DMS 273 treated with DMSO at 0.1 percent for 48 hours (cell line): ENCODE data around the gene NHERF2.
A peak's percentile ranks its signal among the peaks of the same experiment; 100 is the strongest.
"Not testable (repeated sequence)": the region's sequence is repeated elsewhere in the genome, so short reads cannot be mapped to it uniquely, and the experiment has no call there.

Experiments used
- DNase-seq: peaks from one replicate; lab custom pipeline; 2025; lab: John Stamatoyannopoulos, UW

NHERF2 gene

DNA sequence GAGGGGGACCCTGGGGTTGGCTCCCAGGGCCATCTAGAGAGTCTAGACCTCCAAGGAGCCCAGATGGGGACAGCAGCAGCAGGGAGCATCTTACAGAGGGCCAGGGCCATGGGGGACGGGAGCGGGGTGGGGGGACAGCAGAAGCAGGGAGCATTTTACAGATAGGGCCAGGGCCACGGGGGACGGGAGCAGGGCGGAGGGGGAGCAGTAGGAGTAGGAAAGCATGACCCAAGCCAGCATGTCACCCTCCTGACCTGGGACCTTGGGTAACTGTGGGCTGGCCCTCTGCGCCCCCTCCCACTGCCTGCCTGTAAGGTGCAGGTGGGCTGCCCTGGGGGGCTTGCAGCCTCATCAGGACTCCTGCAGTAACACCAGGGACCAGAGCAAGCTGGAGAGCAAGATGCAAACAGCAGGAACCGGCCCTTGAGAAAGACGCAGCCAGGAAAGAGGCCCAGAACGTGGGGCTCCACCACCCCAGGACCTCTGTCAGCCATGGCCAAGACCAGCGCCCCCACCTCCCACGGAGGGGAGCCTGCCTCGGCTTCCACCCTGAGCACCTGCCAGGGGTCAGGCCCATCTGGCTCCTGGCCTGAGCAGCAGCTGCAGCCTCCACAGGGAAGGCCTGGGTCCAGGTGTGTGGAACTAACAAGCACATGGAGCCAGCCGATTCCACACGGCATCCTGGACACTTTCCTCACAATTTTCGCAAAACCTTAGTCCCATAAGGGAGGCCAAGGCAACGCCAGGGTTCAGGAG lies 19.4 kb upstream of the NHERF2 start:
- DNase-seq: no peak

- DNase-seq: no peak
Measured at GRCh38 chr16:2008009-2008526, 18.6 kb upstream of the NHERF2 start.

GRCh38 chr16:2008631-2009163 lies 18.0 kb upstream of the NHERF2 start:
- DNase-seq: no peak

DNA sequence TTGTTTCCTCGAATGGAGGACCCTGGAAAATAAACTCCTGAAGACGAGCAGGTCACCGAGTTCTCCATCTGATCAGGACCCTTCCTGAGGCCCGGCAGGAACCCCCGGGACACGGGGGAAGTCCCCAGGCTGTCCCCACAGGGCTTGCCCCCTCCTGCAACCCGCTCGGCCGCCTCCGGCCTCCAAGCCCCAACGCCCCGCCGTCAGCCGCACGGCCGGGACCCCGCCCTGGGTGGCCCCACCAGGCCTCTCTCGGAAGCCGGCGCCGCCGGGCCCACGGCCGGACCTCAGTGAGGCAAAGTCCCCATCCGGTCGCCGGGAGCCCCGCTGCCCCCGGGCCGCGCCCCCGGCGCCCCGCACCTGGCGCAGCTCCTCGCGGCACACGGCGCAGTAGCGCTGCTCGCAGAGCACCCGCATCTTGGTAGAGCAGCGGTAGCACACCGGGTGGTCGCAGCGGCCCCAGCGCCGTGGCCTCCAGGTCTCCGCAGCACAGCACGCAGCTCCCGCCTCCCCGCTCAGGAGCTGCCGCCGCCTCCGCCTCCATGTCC lies 17.5 kb upstream of the NHERF2 start:
- DNase-seq: no peak

DNA sequence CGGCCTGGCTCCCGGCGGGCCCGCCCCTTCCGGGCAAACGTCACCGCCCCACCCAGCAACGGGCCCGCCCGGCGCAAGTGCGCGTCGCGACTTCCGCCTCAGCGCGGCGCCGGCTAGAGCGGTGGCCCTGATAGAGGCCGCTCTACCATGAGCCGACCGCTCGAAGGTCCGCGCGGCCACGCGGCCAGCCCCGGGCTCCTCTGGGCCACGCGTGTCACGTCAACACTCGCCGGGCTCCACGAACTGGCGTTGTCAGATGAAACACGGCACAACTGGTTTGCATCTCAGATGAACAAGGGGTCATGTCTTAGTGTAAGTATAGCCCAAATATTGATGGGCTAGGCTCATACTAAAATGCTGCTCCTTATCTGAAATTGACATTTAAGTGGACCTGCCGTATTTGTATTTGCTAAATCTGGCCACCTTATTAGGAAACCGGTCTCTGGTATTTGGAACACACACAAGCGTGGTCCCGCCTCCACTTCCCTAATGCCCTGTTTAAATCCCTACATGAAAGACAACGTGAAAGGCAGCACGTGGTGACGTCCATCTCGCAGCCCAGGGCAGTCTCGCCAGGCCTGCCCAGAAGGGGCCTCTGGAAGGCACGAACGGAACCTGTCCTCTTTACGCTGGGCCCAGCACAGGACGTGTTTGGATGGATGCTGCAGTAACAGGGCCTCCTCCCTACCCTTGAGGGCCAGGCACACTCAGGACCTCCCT lies 16.8 kb upstream of the NHERF2 start, which contains the start of gene ZNF598:
TSS of gene ZNF598 (minus strand) at position 31 of the 720 bp plus-strand sequence.
- DNase-seq: peak; percentile 27

DNA sequence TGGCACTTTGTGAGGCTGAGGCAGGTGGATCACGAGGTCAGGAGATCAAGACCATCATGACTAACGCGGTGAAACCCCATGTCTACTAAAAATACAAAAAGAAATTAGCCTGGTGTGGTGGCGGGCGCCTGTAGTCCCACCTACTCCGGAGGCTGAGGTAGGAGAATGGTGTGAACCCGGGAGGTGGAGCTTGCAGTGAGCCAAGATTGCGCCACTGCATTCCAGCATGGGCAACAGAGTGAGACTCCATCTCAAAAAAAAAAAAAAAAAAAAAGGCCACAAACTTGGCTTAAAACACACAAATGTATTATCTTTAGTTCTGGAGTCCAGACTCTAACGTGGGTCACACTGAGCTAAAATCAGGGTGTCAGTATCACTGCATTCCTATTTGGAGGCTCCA lies 15.0 kb upstream of the NHERF2 start:
- DNase-seq: not testable (repeated sequence)

DNA sequence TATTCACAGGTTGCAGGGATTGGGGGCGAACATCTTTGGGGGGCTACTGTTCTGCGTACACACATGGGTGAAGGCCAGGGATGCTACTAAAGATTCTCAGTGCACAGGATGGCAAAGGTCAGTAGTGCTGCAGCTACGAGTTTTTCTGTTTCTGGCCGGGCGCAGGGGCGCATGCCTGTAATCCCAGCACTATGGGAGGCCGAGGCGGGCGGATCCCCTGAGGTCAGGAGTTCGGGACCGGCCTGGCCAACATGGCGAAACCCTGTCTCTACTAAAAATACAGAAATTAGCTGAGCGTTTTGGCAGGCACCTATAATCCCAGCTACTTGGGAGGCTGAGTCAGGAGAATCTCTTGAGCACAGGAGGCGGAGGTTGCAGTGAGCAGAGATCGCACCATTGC lies 13.2 kb upstream of the NHERF2 start:
- no peak for DNase-seq

DNA sequence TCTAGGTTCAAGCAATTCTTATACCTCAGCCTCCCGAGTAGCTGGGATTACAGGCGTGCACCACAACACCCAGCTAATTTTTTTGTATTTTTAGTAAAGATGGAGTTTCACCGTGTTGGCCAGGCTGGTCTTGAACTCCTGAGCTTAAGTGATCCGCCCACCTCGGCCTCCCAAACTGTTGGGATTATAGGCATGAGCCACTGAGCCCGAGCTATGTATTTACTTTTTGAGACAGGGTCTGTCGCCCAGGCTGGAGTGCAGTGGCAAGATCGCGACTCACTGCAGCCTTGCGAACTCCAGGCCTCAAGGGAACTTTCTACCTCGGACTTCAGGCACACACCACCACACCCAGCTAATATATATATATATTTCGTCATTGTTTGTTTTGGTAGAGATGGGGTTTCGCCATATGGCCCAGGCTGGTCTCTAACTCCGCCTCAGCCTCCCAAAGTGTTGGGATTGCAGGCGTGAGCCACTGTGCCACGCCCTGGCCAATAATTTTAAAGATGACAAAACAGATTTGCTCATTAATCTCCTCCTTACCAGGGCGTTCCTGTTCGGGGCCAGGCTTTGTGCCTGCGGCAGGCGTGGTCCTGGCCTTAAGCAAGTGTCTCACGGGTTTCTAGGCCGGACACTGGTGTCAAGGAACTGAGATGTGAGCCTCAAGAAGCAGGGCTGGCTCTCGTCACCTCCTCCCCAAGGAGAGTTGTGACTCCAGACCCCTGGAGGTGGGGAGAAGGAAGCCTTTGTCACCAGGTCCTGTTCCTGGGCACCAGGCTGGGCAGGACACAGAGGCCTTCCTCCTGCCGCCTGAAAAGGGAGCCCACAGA lies 11.4 kb upstream of the NHERF2 start:
- DNase-seq: peak; percentile 55

- no peak for DNase-seq
Measured at GRCh38 chr16:2015947-2016208, 10.8 kb upstream of the NHERF2 start.

DNA sequence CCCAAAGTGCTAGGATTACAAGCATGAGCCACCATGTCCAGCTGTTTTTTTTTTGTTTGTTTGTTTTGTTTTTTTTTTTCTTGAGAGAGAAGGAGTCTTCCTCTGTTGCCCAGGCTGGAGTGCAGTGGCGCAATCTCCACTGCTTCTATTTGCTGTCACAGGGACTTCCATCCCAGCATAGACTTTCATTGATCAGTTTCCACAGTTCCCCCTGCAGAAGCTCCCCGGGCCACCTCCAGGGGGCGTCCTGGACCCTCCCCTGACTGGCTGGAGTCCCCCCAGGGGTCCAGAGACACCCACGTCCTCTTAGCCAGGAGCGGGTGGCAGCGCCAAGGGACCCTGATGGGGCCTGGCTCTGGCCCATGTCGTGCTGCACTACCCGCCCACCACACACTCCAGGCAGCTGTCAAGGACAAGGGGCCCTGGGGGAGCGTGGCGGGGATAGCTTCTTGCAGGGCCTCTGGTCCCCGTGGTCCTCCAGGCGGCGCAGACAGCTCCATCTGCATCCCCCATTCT lies 10.2 kb upstream of the NHERF2 start:
- no peak for DNase-seq

- no peak for DNase-seq
Measured at GRCh38 chr16:2019518-2019920, 7.2 kb upstream of the NHERF2 start, which contains the start of gene NPW. TSS of gene NPW (plus strand) at chr16:2019785.

DNA sequence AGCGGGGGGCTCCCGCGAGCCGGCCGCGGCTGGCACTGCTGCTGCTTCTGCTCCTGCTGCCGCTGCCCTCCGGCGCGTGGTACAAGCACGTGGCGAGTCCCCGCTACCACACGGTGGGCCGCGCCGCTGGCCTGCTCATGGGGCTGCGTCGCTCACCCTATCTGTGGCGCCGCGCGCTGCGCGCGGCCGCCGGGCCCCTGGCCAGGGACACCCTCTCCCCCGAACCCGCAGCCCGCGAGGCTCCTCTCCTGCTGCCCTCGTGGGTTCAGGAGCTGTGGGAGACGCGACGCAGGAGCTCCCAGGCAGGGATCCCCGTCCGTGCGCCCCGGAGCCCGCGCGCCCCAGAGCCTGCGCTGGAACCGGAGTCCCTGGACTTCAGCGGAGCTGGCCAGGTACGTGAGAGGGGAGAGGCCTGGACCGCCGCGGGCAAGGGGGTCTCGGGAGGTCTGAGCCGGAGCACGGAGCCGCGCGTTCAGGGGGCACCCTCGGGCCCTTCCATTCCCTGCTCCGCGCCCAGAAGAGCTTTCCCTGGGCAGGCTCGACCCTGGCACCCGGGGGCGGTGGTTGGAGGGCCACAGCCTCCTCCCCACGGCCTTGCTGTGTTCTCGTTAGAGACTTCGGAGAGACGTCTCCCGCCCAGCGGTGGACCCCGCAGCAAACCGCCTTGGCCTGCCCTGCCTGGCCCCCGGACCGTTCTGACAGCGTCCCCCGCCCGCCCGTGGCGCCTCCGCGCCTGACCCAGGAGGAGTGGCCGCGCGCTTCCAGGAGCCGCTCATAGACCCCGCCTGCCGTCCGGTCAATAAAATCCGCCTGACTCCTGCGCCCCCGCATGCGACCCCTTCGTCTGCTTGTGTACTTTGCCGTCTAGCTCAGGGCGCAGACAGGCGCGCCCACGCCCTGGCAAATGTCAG lies 6.5 kb upstream of the NHERF2 start:
- DNase-seq: no peak

- no peak for DNase-seq
Measured at GRCh38 chr16:2022723-2023091, 4.0 kb upstream of the NHERF2 start.

DNA sequence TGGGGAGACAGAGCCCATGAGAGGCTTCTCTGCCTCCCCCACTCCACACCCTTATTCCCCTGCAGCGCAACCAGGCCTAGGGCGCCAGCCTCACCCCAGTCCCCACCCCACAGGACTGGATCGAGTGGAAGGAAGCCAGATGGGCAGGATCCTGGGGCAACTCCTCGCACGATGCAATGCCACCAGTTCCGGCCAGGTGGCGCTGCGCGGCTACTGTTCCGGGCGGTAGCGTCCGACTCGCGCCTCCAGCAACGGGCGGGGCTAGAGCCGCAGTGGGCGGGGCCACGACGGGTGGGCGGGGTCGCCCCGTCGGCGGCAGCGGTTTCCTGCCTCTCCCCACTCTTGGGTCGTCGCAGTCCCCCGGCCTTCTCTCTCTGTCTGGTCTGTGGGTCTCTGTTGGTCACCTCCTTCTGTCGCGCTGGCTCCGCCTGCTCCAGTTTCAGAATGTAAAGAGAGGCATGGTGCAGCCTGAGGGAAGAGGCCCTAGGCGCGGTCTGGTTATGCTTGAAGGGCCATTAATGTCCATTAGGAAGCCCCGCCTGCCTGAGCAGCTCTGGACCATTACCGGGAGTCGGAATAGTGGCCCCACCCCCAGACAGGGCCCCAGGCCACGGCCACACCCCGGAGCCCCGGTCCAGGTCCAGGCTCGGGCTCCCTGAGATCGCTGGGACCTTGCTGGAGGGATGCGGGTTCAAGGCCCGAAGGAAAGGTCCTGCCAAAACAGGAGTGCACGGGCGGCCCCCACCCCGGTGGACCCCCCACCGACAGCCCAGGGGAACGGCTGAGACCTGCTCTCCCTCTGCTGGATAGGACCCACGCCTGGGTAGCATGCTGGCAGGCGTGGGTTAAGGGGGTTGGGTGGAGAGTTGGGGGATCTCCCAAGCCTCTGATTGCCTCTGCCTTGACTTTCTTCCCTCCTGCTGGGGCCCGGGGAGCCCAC lies 3.3 kb upstream of the NHERF2 start:
- DNase-seq: peak; percentile 61

GRCh38 chr16:2024032-2024420 lies 2.7 kb upstream of the NHERF2 start:
- DNase-seq: no peak

DNA sequence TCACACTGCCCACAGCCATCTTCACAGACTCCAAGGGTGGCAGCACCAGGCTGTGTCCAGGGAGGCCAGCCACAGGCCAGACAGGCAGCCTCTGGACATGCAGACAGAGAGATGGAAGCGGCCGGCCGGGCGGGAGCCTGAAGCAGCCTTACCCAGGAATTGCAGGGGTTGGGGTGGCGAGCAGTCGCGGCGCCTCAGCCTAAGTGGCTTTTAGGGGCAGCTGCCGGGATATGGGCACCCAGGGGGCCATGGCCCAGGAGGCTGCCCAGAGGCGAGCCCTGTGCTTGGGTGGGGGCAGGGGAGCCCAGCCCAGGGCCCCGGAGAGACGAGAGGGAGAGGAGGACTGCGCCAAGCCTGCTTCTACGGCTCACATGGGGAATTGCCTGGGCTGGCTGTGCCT lies 1.5 kb upstream of the NHERF2 start:
- DNase-seq: no peak

DNA sequence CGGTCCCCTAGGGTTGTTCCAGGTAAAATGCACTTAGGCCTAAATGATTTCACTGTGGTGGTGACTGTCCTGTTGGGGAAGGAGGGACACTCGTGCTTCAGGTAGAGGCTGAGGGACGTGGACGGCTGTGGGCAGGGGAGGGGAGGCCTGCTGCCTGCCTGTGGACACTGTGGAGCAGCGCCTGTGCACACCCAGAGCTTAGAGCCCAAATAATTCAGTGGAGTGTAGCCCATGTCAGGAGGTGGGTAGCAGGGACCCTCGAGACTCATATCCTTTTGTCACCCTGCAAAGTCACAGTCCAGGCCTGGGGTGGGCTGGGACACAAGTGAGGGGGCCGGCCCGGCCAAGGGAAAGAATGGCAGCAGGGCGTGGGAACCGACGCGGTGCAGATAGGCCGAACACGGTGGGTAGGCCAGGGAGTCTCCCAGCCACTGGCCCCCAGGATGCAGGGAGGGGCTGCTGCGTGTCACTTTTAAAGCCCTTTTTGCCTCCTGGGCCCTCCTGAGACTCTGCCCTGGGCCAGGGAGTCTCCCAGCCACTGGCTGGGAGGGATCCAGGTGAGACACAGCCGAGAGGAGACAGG lies 733 bp upstream of the NHERF2 start:
- no peak for DNase-seq

GRCh38 chr16:2027024-2028010 lies 615 bp downstream of the NHERF2 start:
- no peak for DNase-seq
